Urinary bladder (tissue), 4 donors: ENCODE results near the gene CTPS2. TPM values are rescaled to one million over a fixed set of nuclear protein-coding genes. Genes with fewer than 3 reads are reported as not detected.
"Not testable (repeated sequence)": the region's sequence is repeated elsewhere in the genome, so short reads cannot be mapped to it uniquely, and the experiment has no call there.

Experiments
- DNase-seq: peaks from one replicate; pipeline ENCODE4 v3.0.0-alpha.2; 2015; ENCODE audit errors: extremely low spot score
- H3K27ac ChIP-seq: one replicate; pipeline ENCODE4 v1.5.1; 2013; ENCODE audit warnings: low read depth, mild to moderate bottlenecking, moderate library complexity
- H3K36me3 ChIP-seq: one replicate; pipeline ENCODE4 v1.6.1; 2013; ENCODE audit warnings: mild to moderate bottlenecking, moderate library complexity; ENCODE audit not compliant: insufficient read depth
- H3K4me1 ChIP-seq: one replicate; pipeline ENCODE4 v1.6.1; 2013; ENCODE audit warnings: mild to moderate bottlenecking, moderate library complexity; ENCODE audit not compliant: insufficient read depth
- H3K4me3 ChIP-seq: one replicate; pipeline ENCODE4 v1.5.1; 2013; ENCODE audit warnings: low read depth, low read length
- WGBS: extraction: QIAGEN DNeasy Blood & Tissue Kit; methylation state at CpG from one replicate; pipeline ENCODE4 v1.1.7; 2013; 5-methylcytosine and 5-hydroxymethylcytosine counted together
- polyA plus RNA-seq: library from polyadenylated mRNA; stranded (reverse); fragments of 200-250 nt; gene quantifications from one replicate; pipeline ENCODE4 v1.2.3, GENCODE V29; 2013
- total RNA-seq: library from RNA; depleted of rRNA; stranded (reverse); fragments of >200 nt; gene quantifications from one replicate; pipeline ENCODE4 v1.2.3, GENCODE V29; 2014
- donor health status: healthy with polysubstance abuse.
- donor health status: healthy.

Gene CTPS2
- 38.8 TPM for total RNA-seq
- polyA plus RNA-seq, result 9.9 TPM

- no peak for DNase-seq
Observed at GRCh38 chrX:16712548-16713155, at the start of gene CTPS2. Gene CTPS2, minus strand, starts transcription at chrX:16712669. Its CDS starts 9,767 bp downstream, at chrX:16702902.

GRCh38 chrX:16761500-16761899 is 49.0 kb upstream of the CTPS2 start:
- not testable (repeated sequence) for H3K36me3 ChIP-seq, H3K4me1 ChIP-seq, DNase-seq, H3K4me3 ChIP-seq, H3K27ac ChIP-seq
- WGBS, result 94% methylated on average over 4 of the region's 4 CpGs

More at GRCh38 chrX:16712548-16713155, at the start of gene CTPS2:
- 7% methylated on average over 30 of the region's 30 CpGs for WGBS
- Histone ChIP-seq H3K4me1 (no peaks in the 10 kb centered on the region), H3K36me3 (no peaks in the 10 kb centered on the region), H3K4me3 (peak within 1 kb of the TSS; percentile 87), H3K27ac (peak within 1 kb of the TSS; percentile 91)

GRCh38 chrX:16756724-16757123 is 44.3 kb upstream of the CTPS2 start:
- no peak for DNase-seq

GRCh38 chrX:16754019-16754418 is 41.5 kb upstream of the CTPS2 start:
- whole genome bisulfite sequencing, result 96% methylated on average over 2 of the region's 2 CpGs
- no peaks in the 10 kb centered on the region for H3K4me1 ChIP-seq
- no peak overlapping the region for H3K27ac ChIP-seq
- H3K36me3 ChIP-seq, result no peaks in the 10 kb centered on the region
- H3K4me3 ChIP-seq, result no peak overlapping the region
- no peak for DNase-seq

More at GRCh38 chrX:16756724-16757123, 44.3 kb upstream of the CTPS2 start:
- WGBS, result 88% methylated on average over 4 of the region's 4 CpGs
- Histone ChIP-seq H3K4me3 (no peak overlapping the region), H3K4me1 (no peaks in the 10 kb centered on the region), H3K36me3 (no peaks in the 10 kb centered on the region), H3K27ac (no peak overlapping the region)

- 91% methylated on average over 7 of the region's 7 CpGs for WGBS
- no peak overlapping the region for H3K4me3 ChIP-seq
- no peak for DNase-seq
- no peaks in the 10 kb centered on the region for H3K36me3 ChIP-seq
- no peak overlapping the region for H3K27ac ChIP-seq
- H3K4me1 ChIP-seq, result no peaks in the 10 kb centered on the region
Observed at GRCh38 chrX:16750136-16750535, 37.7 kb upstream of the CTPS2 start.

GRCh38 chrX:16748425-16748824 is 36.0 kb upstream of the CTPS2 start:
- no peak overlapping the region for H3K27ac ChIP-seq
- H3K36me3 ChIP-seq, result no peaks in the 10 kb centered on the region
- no peak for DNase-seq
- no peaks in the 10 kb centered on the region for H3K4me1 ChIP-seq
- WGBS, result 96% methylated on average over 5 of the region's 5 CpGs
- no peak overlapping the region for H3K4me3 ChIP-seq

GRCh38 chrX:16745659-16746058 is 33.2 kb upstream of the CTPS2 start:
- Histone ChIP-seq H3K4me1 (no peaks in the 10 kb centered on the region), H3K36me3 (no peaks in the 10 kb centered on the region), H3K27ac (no peak overlapping the region), H3K4me3 (no peak overlapping the region)
- WGBS, result 92% methylated on average over 5 of the region's 5 CpGs
- no peak for DNase-seq

- WGBS, result 90% methylated on average over 5 of the region's 5 CpGs
- H3K4me1 ChIP-seq, result no peaks in the 10 kb centered on the region
- DNase-seq, result no peak
- H3K27ac ChIP-seq, result no peak overlapping the region
- H3K4me3 ChIP-seq, result no peak overlapping the region
- no peaks in the 10 kb centered on the region for H3K36me3 ChIP-seq
Observed at GRCh38 chrX:16745102-16745501, 32.6 kb upstream of the CTPS2 start.

- H3K36me3 ChIP-seq, result no peaks in the 10 kb centered on the region
- WGBS, result 93% methylated on average over 12 of the region's 12 CpGs
- H3K4me1 ChIP-seq, result no peaks in the 10 kb centered on the region
Observed at GRCh38 chrX:16743604-16744325, 31.3 kb upstream of the CTPS2 start.

GRCh38 chrX:16739574-16739973 is 27.1 kb upstream of the CTPS2 start:
- Histone ChIP-seq H3K4me1 (no peaks in the 10 kb centered on the region), H3K36me3 (no peaks in the 10 kb centered on the region), H3K27ac (no peak overlapping the region), H3K4me3 (no peak overlapping the region)
- DNase-seq, result no peak
- WGBS, result 64% methylated on average over 6 of the region's 6 CpGs

More at GRCh38 chrX:16743604-16744325, 31.3 kb upstream of the CTPS2 start:
- no peak for DNase-seq
- no peak overlapping the region for H3K27ac ChIP-seq
- H3K4me3 ChIP-seq, result no peak overlapping the region

GRCh38 chrX:16737024-16737423 is 24.6 kb upstream of the CTPS2 start:
- H3K4me3 ChIP-seq, result no peak overlapping the region
- H3K27ac ChIP-seq, result no peak overlapping the region
- H3K4me1 ChIP-seq, result no peaks in the 10 kb centered on the region
- H3K36me3 ChIP-seq, result no peaks in the 10 kb centered on the region
- WGBS, result 95% methylated on average over 5 of the region's 5 CpGs
- no peak for DNase-seq

GRCh38 chrX:16733013-16733412 is 20.5 kb upstream of the CTPS2 start:
- H3K4me3 ChIP-seq, result no peak overlapping the region
- H3K4me1 ChIP-seq, result no peaks in the 10 kb centered on the region
- H3K27ac ChIP-seq, result no peak overlapping the region
- DNase-seq, result no peak
- no peaks in the 10 kb centered on the region for H3K36me3 ChIP-seq

- no peak for DNase-seq
- H3K36me3 ChIP-seq, result no peaks in the 10 kb centered on the region
- H3K27ac ChIP-seq, result no peak overlapping the region
- no peaks in the 10 kb centered on the region for H3K4me1 ChIP-seq
- no peak overlapping the region for H3K4me3 ChIP-seq
- 98% methylated on average over 1 of the region's 1 CpG for WGBS
Observed at GRCh38 chrX:16730450-16730849, 18.0 kb upstream of the CTPS2 start.

GRCh38 chrX:16727637-16728036 is 15.2 kb upstream of the CTPS2 start:
- no peaks in the 10 kb centered on the region for H3K4me1 ChIP-seq
- H3K27ac ChIP-seq, result no peak overlapping the region
- no peaks in the 10 kb centered on the region for H3K36me3 ChIP-seq
- H3K4me3 ChIP-seq, result no peak overlapping the region
- no peak for DNase-seq
